Measurements from ENCODE around the gene SYT2. TPM values are rescaled to one million over a fixed set of nuclear protein-coding genes. Genes with fewer than 3 reads are reported as not detected.

The SYT2 gene
- total RNA-seq, 1 donor from 2014 or later, result not detected

GRCh38 chr1:202656951-202657646 is 53.2 kb downstream of the SYT2 start:
- intact Hi-C loops (cut with DNase I), result no loop called here
- H3K4me3 ChIP-seq, result no peak overlapping the region
- H3K9me3 ChIP-seq, result no peaks in the 10 kb centered on the region
- H3K4me1 ChIP-seq, result no peaks in the 10 kb centered on the region
- H3K27me3 ChIP-seq (ENCODE audit: low read depth), result peaks cover 74% of the 10 kb centered on the region
- DNase-seq, result no peak
- H3K27ac ChIP-seq, result no peak overlapping the region
- ATAC-seq, result no peak
- TF ChIP-seq CTCF (IDR thresholded peaks at IDR 0.05), result no peak
- H3K36me3 ChIP-seq, result no peaks in the 10 kb centered on the region

- TF ChIP-seq CTCF (IDR thresholded peaks at IDR 0.05), result no peak
- Histone ChIP-seq H3K36me3 (no peaks in the 10 kb centered on the region), H3K4me3 (no peak overlapping the region), H3K4me1 (no peaks in the 10 kb centered on the region), H3K9me3 (no peaks in the 10 kb centered on the region), H3K27ac (no peak overlapping the region), H3K27me3 (ENCODE audit: low read depth) (peaks cover 73% of the 10 kb centered on the region)
- intact Hi-C loops (cut with DNase I), result no loop called here
- no peak for DNase-seq
- ATAC-seq, result no peak
Observed at GRCh38 chr1:202656057-202656456, 54.2 kb downstream of the SYT2 start.

GRCh38 chr1:202654079-202654478 is 56.2 kb downstream of the SYT2 start:
- Histone ChIP-seq H3K9me3 (no peaks in the 10 kb centered on the region), H3K27ac (no peak overlapping the region), H3K4me3 (no peak overlapping the region), H3K27me3 (ENCODE audit: low read depth) (peaks cover 61% of the 10 kb centered on the region), H3K4me1 (no peaks in the 10 kb centered on the region), H3K36me3 (no peaks in the 10 kb centered on the region)
- TF ChIP-seq CTCF (IDR thresholded peaks at IDR 0.05), result no peak
- DNase-seq (no peak), ATAC-seq (no peak)
- intact Hi-C loops (cut with DNase I), result no loop called here

GRCh38 chr1:202649553-202650392 is 60.5 kb downstream of the SYT2 start:
- TF ChIP-seq CTCF (IDR thresholded peaks at IDR 0.05), result no peak
- DNase-seq, result no peak
- Histone ChIP-seq H3K36me3 (no peaks in the 10 kb centered on the region), H3K4me1 (no peaks in the 10 kb centered on the region), H3K4me3 (no peak overlapping the region), H3K9me3 (no peaks in the 10 kb centered on the region), H3K27me3 (ENCODE audit: low read depth) (peaks cover 55% of the 10 kb centered on the region), H3K27ac (no peak overlapping the region)
- intact Hi-C loops (cut with DNase I), result no loop called here
- no peak for ATAC-seq

GRCh38 chr1:202648605-202649226 is 61.5 kb downstream of the SYT2 start:
- Histone ChIP-seq H3K27me3 (ENCODE audit: low read depth) (peaks cover 56% of the 10 kb centered on the region), H3K4me1 (no peaks in the 10 kb centered on the region), H3K36me3 (no peaks in the 10 kb centered on the region), H3K4me3 (no peak overlapping the region), H3K9me3 (no peaks in the 10 kb centered on the region), H3K27ac (no peak overlapping the region)
- no peak for DNase-seq
- no peak for TF ChIP-seq CTCF (IDR thresholded peaks at IDR 0.05)
- intact Hi-C loops (cut with DNase I), result no loop called here
- no peak for ATAC-seq
